ENCODE results near the gene MS4A12. TPM values are rescaled to one million over a fixed set of nuclear protein-coding genes. Genes with fewer than 3 reads are reported as not detected.
"Not testable (repeated sequence)": the region's sequence is repeated elsewhere in the genome, so short reads cannot be mapped to it uniquely, and the experiment has no call there.

MS4A12 gene
- total RNA-seq, 2 experiments from 2014 or later: not detected

DNA sequence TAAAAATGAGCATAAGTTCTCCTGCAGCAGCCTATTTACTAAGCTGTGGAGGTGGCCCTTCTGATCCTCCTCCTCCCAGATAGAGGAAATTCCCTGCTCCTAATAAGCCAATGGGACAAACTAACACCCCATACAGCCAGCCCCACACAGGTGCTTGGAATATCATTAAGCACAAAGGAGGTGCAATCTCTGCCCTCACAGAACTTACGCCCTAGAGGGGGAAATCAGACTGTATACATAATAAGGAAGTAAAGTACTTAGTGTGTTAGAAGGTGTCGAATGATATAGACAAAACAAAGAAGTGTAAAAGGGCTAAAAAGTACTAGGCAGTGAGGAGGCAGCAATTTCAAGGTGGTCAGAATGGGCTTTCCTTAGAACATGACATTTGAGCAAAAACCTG, 5.8 kb downstream of the MS4A12 start:
- Mint-ChIP-seq H3K27ac (no peak overlapping the region), H3K9me3 (no peaks in the 10 kb centered on the region), H3K27me3 (peaks cover 13% of the 10 kb centered on the region), H3K36me3 (ENCODE audit: low read depth) (no peaks in the 10 kb centered on the region), H3K4me3 (no peak overlapping the region), H3K4me1 (no peaks in the 10 kb centered on the region)
- ChIA-PET POLR2A (no interaction called here), CTCF (no interaction called here)
- DNase-seq: no peak

DNA sequence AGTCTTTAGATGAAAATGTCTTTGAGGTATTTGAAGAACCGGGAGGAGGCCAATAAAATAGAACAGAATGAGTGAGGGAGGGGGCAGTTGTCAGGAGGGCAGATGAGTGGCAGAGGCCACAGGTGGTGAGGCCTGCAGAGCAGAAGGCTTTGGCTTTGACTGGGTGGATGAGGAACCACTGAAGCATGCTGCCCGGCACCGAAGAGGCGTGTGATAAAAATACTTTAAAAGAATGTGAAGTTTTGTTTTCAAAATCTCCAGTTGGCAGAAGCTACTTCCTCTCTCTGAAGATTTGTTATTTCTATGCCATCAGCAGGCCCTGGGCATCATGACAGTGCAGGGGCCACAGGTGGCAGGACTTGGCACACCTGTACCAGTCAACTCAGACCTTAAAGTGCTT, 6.3 kb downstream of the MS4A12 start:
- Mint-ChIP-seq H3K9me3 (no peaks in the 10 kb centered on the region), H3K27ac (no peak overlapping the region), H3K4me1 (peaks cover under 1% of the 10 kb centered on the region), H3K36me3 (ENCODE audit: low read depth) (no peaks in the 10 kb centered on the region), H3K4me3 (no peak overlapping the region), H3K27me3 (peaks cover 16% of the 10 kb centered on the region)
- POLR2A ChIA-PET: no interaction called here
- DNase-seq: no peak
- CTCF ChIA-PET: no interaction called here

DNA sequence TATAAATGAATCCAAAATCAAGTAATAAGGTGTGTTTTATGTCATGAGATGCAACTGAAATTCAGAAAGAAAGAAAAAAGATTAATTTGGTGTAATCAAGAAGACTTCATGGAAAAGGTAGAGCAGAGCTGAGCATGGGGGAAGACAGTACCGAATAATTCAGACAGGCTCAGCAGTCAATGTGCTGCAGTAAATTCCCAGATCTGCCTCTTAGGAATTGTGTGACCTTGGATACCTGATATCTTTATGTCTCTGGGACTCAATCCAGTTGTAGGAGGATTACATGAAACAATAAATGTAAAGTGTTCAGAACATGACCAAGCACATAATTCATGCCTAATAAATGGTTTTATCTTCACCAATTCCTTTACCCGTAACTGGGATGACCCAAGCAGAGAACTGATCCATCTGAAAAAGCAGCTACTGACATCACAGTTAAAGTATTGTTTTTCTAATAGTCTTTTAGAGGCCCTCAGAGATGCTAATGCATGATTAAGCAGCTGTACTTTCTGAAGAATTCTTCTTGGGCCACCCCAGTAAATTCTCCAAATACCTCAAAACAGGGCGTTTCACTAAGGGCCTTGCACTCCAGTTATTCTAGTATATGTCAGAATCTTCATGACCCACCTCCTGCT, 7.8 kb downstream of the MS4A12 start:
- Mint-ChIP-seq H3K27me3 (peaks cover 16% of the 10 kb centered on the region), H3K9me3 (no peaks in the 10 kb centered on the region), H3K4me3 (no peak overlapping the region), H3K27ac (no peak overlapping the region), H3K4me1 (peaks cover 12% of the 10 kb centered on the region), H3K36me3 (ENCODE audit: low read depth) (peaks cover 2% of the 10 kb centered on the region)
- ChIA-PET POLR2A (no interaction called here), CTCF (no interaction called here)
- DNase-seq: no peak

DNA sequence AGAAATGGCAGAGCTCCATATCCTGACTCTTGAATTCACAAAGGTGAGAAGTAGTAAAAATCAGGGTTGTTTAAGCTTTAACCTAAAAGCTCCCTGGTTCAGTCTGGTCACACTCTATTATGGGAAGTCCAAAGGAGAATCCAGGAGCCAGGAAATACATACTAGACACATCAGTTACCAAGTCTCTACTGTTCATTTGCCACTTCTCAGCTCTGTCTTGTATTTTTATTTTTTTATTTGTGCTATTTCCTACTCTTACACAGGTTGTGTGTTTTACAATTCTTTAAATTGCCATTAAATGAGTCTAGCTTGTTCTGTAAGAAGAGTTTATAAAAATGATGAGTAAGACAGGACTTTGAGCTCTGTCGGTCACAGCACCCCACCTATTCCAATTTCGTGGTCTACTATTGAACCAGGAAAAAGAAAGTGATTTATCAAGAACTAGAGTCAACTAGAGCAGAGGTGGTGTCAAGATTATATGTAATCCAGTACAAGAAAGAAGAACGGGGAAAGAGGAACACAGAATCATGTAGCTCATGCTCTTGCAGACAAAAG, 9.7 kb downstream of the MS4A12 start:
- H3K4me1 Mint-ChIP-seq: peaks cover 12% of the 10 kb centered on the region
- H3K4me3 Mint-ChIP-seq: no peak overlapping the region
- H3K9me3 Mint-ChIP-seq: no peaks in the 10 kb centered on the region
- H3K27ac Mint-ChIP-seq: no peak overlapping the region
- H3K27me3 Mint-ChIP-seq: peaks cover 22% of the 10 kb centered on the region
- H3K36me3 Mint-ChIP-seq (ENCODE audit: low read depth): peaks cover 2% of the 10 kb centered on the region
- no peak for DNase-seq
- CTCF ChIA-PET: interaction anchor here (0.6 kb wide), 1 partner anchor 94 kb away, joined by 3 read pairs; no protein-coding TSS in a partner anchor
- POLR2A ChIA-PET: no interaction called here

DNA sequence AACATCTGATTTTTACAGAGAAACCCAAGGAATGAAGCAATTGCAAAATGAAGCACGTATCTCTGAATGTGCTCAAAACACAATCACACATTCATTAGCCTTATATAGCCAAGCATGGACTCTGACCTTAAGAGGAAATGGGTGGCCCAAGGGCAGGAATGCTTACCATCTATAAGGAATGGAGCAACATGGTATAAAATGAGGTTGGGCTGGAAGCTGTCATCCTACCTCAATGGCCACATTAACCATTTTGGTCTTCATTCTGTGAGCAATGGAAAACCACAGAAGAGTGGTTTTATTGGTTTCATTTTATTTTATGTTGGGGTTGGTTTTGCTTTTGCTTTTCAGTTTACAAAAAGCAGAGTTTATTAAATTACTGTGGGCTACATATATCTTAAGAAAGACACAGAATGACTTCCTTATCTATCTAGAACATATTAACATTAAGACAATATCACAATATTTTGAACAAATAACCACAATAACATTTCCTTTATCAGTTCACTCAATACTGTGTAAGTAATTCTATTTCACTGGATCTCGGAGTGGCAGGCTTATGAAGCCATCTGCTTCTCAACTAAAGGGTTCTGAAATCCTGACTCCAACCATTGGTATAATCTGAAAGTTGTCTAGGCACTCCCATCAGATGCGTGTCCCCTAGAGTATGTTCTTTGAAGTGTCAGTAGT, 11.8 kb downstream of the MS4A12 start:
- DNase-seq: no peak
- CTCF ChIA-PET: no interaction called here

DNA sequence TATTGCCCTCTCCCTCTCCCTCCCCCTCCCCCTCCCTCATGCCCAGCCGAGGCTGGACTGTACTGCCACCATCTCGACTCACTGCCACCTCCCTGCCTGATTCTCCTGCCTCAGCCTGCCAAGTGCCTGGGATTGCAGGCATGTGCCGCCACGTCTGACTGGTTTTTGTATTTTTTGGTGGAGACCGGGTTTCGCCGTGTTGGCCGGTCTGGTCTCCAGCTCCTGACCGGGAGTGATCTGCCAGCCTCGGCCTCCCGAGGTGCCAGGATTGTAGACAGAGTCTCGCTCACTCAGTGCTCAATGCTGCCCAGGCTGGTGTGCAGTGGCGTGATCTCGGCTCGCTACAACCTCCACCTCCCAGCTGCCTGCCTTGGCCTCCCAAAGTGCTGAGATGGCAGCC, 17.0 kb downstream of the MS4A12 start:
- H3K4me1 Mint-ChIP-seq; POLR2A ChIA-PET; H3K36me3 Mint-ChIP-seq (ENCODE audit: low read depth); CTCF ChIA-PET; H3K4me3 Mint-ChIP-seq; H3K27ac Mint-ChIP-seq; H3K9me3 Mint-ChIP-seq; DNase-seq: not testable (repeated sequence)
- H3K27me3 Mint-ChIP-seq: peaks cover 21% of the 10 kb centered on the region

More for the DNA sequence above, 11.8 kb downstream of the MS4A12 start:
- H3K27ac Mint-ChIP-seq: no peak overlapping the region
- peaks cover 22% of the 10 kb centered on the region for H3K27me3 Mint-ChIP-seq
- H3K4me1 Mint-ChIP-seq: peaks cover 12% of the 10 kb centered on the region
- POLR2A ChIA-PET: no interaction called here
- peaks cover 4% of the 10 kb centered on the region for H3K9me3 Mint-ChIP-seq
- peaks cover 2% of the 10 kb centered on the region for H3K36me3 Mint-ChIP-seq (ENCODE audit: low read depth)
- no peak overlapping the region for H3K4me3 Mint-ChIP-seq

DNA sequence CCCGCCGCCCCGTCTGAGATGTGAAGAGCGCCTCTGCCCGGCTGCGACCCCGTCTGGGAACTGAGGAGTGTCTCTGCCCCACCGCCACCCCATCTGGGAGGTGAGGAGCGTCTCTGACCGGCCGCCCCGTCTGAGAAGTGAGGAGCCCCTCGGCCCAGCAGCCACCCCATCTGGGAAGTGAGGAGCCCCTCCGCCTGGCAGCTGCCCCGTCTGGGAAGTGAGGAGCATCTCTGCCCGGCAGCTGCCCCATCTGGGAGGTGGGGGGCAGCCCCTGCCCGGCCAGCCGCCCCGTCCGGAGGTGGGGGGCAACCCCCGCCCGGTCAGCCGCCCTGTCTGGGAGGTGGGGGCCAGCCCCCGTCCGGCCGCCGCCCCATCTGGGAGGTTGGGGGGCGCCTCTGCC, 17.6 kb downstream of the MS4A12 start:
- H3K27ac Mint-ChIP-seq; H3K4me1 Mint-ChIP-seq; CTCF ChIA-PET; H3K4me3 Mint-ChIP-seq; POLR2A ChIA-PET; H3K36me3 Mint-ChIP-seq (ENCODE audit: low read depth); DNase-seq; H3K9me3 Mint-ChIP-seq: not testable (repeated sequence)
- H3K27me3 Mint-ChIP-seq: peaks cover 21% of the 10 kb centered on the region

DNA sequence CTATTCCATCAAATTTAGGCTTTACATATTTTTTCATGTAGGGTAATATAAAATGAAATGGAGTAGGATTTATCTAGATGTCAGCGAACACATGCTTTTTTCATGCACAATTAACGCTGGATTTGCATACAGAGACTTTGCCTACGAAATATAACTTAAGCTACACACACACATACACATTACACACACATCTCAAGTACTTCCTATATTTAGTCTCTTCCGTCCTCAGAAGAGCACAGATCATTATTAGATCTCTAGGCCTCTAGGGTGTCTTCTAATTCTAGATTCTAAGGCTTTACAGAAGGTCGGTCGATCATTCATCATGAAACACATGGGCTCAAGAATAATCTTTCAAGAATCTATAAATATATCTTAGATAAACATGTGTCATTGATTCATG, 18.8 kb downstream of the MS4A12 start:
- Mint-ChIP-seq H3K9me3 (peaks cover 4% of the 10 kb centered on the region), H3K27me3 (peaks cover 23% of the 10 kb centered on the region), H3K4me1 (no peaks in the 10 kb centered on the region), H3K4me3 (no peak overlapping the region), H3K27ac (no peak overlapping the region), H3K36me3 (ENCODE audit: low read depth) (no peaks in the 10 kb centered on the region)
- CTCF ChIA-PET: no interaction called here
- POLR2A ChIA-PET: no interaction called here
- no peak for DNase-seq

DNA sequence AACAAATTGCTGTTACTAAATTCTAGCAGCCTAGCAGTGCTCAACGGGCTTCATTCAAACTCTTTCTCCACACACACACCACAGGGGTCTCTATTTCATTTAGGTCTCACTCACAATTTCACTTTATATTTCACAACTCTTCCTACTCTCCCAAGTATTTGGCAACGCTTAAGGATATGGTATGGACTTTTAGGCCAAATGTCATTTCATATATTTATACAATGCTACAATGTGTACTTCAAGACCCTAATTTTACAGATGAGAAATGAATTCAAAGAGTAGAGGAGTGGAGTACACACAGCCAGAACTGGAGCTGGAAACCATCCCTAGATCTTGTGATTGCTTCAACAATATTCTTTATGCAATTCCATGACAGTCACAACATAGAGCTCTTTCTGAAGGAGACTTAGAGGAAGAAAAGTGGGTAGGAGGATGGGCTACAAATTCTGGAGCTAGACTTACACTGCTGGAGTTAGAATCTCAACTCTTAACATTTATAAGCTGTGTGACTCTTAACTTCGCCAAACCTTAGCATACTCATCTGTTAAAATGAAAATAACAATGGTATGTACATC, 20.2 kb downstream of the MS4A12 start:
- Mint-ChIP-seq H3K4me1 (no peaks in the 10 kb centered on the region), H3K36me3 (ENCODE audit: low read depth) (no peaks in the 10 kb centered on the region), H3K4me3 (no peak overlapping the region), H3K27ac (no peak overlapping the region), H3K9me3 (peaks cover 4% of the 10 kb centered on the region), H3K27me3 (peaks cover 14% of the 10 kb centered on the region)
- no peak for DNase-seq
- CTCF ChIA-PET: no interaction called here
- POLR2A ChIA-PET: no interaction called here

DNA sequence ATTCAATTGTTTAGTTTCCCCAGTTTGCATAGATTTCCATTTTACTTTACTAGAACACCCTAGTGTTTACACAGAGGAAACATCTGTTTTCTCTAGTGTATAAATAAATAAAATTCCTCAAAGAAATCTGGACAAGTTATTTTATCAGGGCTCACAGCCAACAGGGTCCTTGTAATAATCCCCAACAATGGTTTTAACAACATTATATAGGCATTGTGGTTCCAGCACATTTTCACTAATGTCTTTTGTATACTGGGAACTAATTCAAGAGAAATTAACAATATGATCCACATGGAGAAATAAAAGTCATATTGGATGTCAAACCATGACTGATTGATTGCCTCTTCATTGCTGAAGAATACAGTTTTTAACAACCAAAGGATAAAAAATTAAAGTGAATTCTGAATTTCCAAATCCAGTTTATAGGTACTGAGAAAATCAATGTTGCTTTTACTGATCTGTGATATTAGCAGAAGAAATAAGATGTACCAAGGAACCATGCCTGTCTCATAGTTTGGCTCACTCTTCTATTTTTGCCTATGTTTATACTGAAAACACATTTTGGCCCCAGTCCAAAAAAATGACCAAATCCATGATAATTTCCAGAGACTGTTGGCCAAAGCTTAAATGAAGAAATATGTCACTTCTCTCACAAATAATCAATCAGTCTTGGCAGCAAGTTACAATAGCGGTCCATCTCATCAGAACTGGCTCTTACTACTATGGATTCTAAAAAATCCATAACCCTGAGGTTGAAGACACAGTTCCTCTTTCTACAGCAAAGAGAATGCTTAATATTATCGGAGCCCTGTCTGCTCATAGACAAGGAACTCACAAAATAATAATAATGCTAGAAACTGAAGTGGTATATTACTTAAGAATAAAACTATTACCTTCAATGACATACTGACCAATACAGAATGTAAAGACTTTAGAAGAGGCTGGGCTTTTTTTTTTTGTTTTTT, 21.2 kb downstream of the MS4A12 start:
- H3K36me3 Mint-ChIP-seq (ENCODE audit: low read depth): no peaks in the 10 kb centered on the region
- peaks cover 12% of the 10 kb centered on the region for H3K27me3 Mint-ChIP-seq
- CTCF ChIA-PET: no interaction called here
- no peak for DNase-seq
- H3K9me3 Mint-ChIP-seq: peaks cover 4% of the 10 kb centered on the region
- POLR2A ChIA-PET: no interaction called here
- H3K4me3 Mint-ChIP-seq: no peak overlapping the region
- no peak overlapping the region for H3K27ac Mint-ChIP-seq
- H3K4me1 Mint-ChIP-seq: no peaks in the 10 kb centered on the region

DNA sequence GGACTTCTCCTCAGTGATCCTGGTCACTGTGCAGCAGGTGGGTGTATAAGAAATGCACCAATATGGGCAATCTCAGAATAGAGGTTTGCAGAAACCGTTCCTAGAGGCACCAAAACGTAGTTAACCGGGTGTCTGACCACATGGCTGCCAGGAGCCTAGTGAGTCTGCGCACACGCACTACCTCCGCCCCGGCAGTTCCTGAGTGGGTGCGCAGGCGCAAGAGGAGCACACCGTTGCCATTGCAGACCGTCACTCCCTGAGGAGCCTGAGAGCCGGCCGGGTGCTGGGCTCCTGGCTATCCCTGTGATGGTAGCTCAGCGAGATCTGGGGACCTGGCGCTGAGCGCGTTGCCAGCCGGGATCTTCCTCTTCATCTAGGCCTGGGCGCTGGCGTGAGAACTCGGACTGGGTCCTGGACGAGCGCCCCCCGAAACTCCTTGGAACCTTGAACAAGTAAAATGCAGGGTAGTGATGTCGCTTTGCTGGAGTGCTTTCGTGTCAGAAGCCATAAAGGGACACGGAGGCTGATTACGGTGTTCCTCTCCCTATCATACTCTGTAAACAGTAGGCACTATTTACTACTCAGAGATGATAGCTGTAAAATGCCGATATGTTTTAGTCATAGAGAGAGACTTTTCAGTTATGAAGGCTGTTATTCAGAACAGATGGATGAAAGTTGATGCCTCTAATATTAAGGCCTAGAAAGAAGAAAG, 22.7 kb downstream of the MS4A12 start, which contains the start of gene MS4A13:
MS4A13 (plus strand) TSS at position 249 of the 712 bp plus-strand sequence. CDS start 2,692 bp downstream, outside the sequence.
- ChIA-PET CTCF (no interaction called here), POLR2A (no interaction called here)
- Mint-ChIP-seq H3K36me3 (ENCODE audit: low read depth) (no peaks in the 10 kb centered on the region), H3K4me1 (no peaks in the 10 kb centered on the region), H3K27me3 (peaks cover 17% of the 10 kb centered on the region), H3K9me3 (no peaks in the 10 kb centered on the region), H3K27ac (no peak within 1 kb of the TSS), H3K4me3 (no peak within 1 kb of the TSS)
- no peak for DNase-seq

DNA sequence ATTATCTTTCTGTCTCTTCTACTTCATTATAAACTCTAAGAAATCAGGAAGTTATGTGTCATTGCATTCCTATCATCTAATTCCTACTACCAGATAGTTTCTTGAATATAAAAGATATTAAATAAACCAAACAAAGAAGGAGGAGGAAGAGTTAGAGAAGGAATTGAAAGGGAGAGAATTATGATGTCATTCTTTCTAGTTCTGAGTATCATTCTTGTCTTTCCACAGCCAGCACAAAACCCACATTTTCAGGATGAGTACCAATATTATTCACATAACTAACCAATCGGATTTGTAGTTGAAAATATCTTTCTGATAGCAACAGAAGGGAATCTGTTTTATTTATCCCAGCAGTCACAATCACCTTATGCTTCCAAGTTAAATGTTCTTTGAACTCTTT, 35.9 kb downstream of the MS4A12 start:
- no peak overlapping the region for H3K4me3 Mint-ChIP-seq
- no peaks in the 10 kb centered on the region for H3K36me3 Mint-ChIP-seq (ENCODE audit: low read depth)
- ChIA-PET POLR2A (no interaction called here), CTCF (interaction anchor here (0.9 kb wide), 1 partner anchor 37 kb away, joined by 3 read pairs; no protein-coding TSS in a partner anchor)
- H3K9me3 Mint-ChIP-seq: peaks cover 3% of the 10 kb centered on the region
- peaks cover 13% of the 10 kb centered on the region for H3K27me3 Mint-ChIP-seq
- no peaks in the 10 kb centered on the region for H3K4me1 Mint-ChIP-seq
- DNase-seq: no peak
- H3K27ac Mint-ChIP-seq: no peak overlapping the region
